Mesothelial cell of epicardium (in vitro differentiated cells): ENCODE results near the gene SSBP4. TPM values are rescaled to one million over a fixed set of nuclear protein-coding genes. Genes with fewer than 3 reads are reported as not detected.
A peak's percentile ranks its signal among the peaks of the same experiment; 100 is the strongest.

ENCODE experiments used
- DNase-seq, 2 experiments: peaks; one replicate each; pipeline ENCODE4 v3.0.0; 2021; ENCODE audit warnings: low spot score in 2 of 2; ENCODE audit not compliant: unreplicated experiment in 2 of 2
- H3K27ac Mint-ChIP-seq: 2 replicates; pipeline ENCODE4 v1.8.0; 2021; ENCODE audit warnings: mixed read lengths
- H3K27me3 Mint-ChIP-seq: 2 replicates; pipeline ENCODE4 v1.8.0; 2021; ENCODE audit warnings: low read depth, mixed read lengths
- H3K36me3 Mint-ChIP-seq: 2 replicates; pipeline ENCODE4 v1.8.0; 2021; ENCODE audit warnings: mixed read lengths
- H3K4me1 Mint-ChIP-seq: 2 replicates; pipeline ENCODE4 v1.8.0; 2021; ENCODE audit warnings: mixed read lengths
- H3K4me3 Mint-ChIP-seq: 2 replicates; pipeline ENCODE4 v1.8.0; 2021; ENCODE audit warnings: mild to moderate bottlenecking, moderate library complexity, mixed read lengths
- H3K9me3 Mint-ChIP-seq: 2 replicates; pipeline ENCODE4 v1.8.0; 2021; ENCODE audit warnings: mixed read lengths
- CTCF ChIP-seq: fragments of 200-600 bp; sonication (generic); IDR thresholded peaks from one replicate; pipeline ENCODE4 v1.5.0; 2021; ENCODE audit warnings: antibody characterized with exemption; ENCODE audit not compliant: unreplicated experiment
- total RNA-seq: library from RNA; stranded (reverse); gene quantifications from 3 replicates; pipeline ENCODE4 v1.2.1, GENCODE V29; 2021

The SSBP4 gene
- total RNA-seq, 1 donor from 2014 or later: 123 TPM

- Mint-ChIP-seq H3K4me3 (no peak overlapping the region), H3K27ac (no peak overlapping the region), H3K36me3 (no peaks in the 10 kb centered on the region), H3K4me1 (peaks cover 51% of the 10 kb centered on the region), H3K27me3 (no peaks in the 10 kb centered on the region), H3K9me3 (no peaks in the 10 kb centered on the region)
- DNase-seq: no peak
- no peak for TF ChIP-seq CTCF
These were observed 3.5 kb downstream of the SSBP4 start for GRCh38 chr19:18422530-18423191.

- no peak overlapping the region for H3K27ac Mint-ChIP-seq
- no peak overlapping the region for H3K4me3 Mint-ChIP-seq
- H3K4me1 Mint-ChIP-seq: peaks cover 45% of the 10 kb centered on the region
- DNase-seq: no peak
- TF ChIP-seq CTCF: no peak
- H3K36me3 Mint-ChIP-seq: no peaks in the 10 kb centered on the region
- H3K9me3 Mint-ChIP-seq: no peaks in the 10 kb centered on the region
- H3K27me3 Mint-ChIP-seq: no peaks in the 10 kb centered on the region
These were observed 4.2 kb downstream of the SSBP4 start for GRCh38 chr19:18423258-18424020.

- DNase-seq: no peak
- H3K36me3 Mint-ChIP-seq: no peaks in the 10 kb centered on the region
- TF ChIP-seq CTCF: no peak
- no peaks in the 10 kb centered on the region for H3K9me3 Mint-ChIP-seq
- H3K4me3 Mint-ChIP-seq: no peak overlapping the region
- peak overlapping the region; percentile 64 for H3K27ac Mint-ChIP-seq
- H3K4me1 Mint-ChIP-seq: peaks cover 39% of the 10 kb centered on the region
- H3K27me3 Mint-ChIP-seq: no peaks in the 10 kb centered on the region
These were observed 5.1 kb downstream of the SSBP4 start for GRCh38 chr19:18424122-18424889.

- no peak for TF ChIP-seq CTCF
- no peak overlapping the region for H3K27ac Mint-ChIP-seq
- no peak for DNase-seq
- H3K4me3 Mint-ChIP-seq: no peak overlapping the region
- H3K27me3 Mint-ChIP-seq: no peaks in the 10 kb centered on the region
- H3K36me3 Mint-ChIP-seq: no peaks in the 10 kb centered on the region
- H3K9me3 Mint-ChIP-seq: no peaks in the 10 kb centered on the region
- peaks cover 44% of the 10 kb centered on the region for H3K4me1 Mint-ChIP-seq
These were observed 5.8 kb downstream of the SSBP4 start for GRCh38 chr19:18424890-18425514.

- DNase-seq: no peak
- Mint-ChIP-seq H3K4me1 (peaks cover 42% of the 10 kb centered on the region), H3K9me3 (no peaks in the 10 kb centered on the region), H3K4me3 (no peak overlapping the region), H3K27ac (peak overlapping the region; percentile 3), H3K36me3 (no peaks in the 10 kb centered on the region), H3K27me3 (no peaks in the 10 kb centered on the region)
- no peak for TF ChIP-seq CTCF
These were observed 6.6 kb downstream of the SSBP4 start for GRCh38 chr19:18425515-18426415.
